Ectodermal cell (in vitro differentiated cells): ENCODE data around the gene ALPI.
A peak's percentile ranks its signal among the peaks of the same experiment; 100 is the strongest.
"Not testable (repeated sequence)": the region's sequence is repeated elsewhere in the genome, so short reads cannot be mapped to it uniquely, and the experiment has no call there.

Source experiments
- H3K27ac ChIP-seq: 2 replicates; pipeline ENCODE4 v1.7.0; 2013; ENCODE audit warnings: mild to moderate bottlenecking, low read depth, low read length; ENCODE audit not compliant: insufficient read depth, poor library complexity, severe bottlenecking
- H3K27me3 ChIP-seq: 2 replicates; pipeline ENCODE4 v1.7.0; 2013; ENCODE audit warnings: mild to moderate bottlenecking, low read length; ENCODE audit not compliant: insufficient read depth, control insufficient read depth, poor library complexity, severe bottlenecking
- H3K36me3 ChIP-seq: one replicate; pipeline ENCODE4 v1.7.0; 2013; ENCODE audit warnings: low read length; ENCODE audit not compliant: control insufficient read depth, insufficient read depth
- H3K4me1 ChIP-seq: one replicate; pipeline ENCODE4 v1.7.0; 2013; ENCODE audit warnings: low read length; ENCODE audit not compliant: control insufficient read depth, insufficient read depth
- H3K4me3 ChIP-seq: 2 replicates; pipeline ENCODE4 v1.7.0; 2013; ENCODE audit warnings: low read depth, low read length, control low read depth; ENCODE audit not compliant: insufficient read depth
- H3K9me3 ChIP-seq: 2 replicates; pipeline ENCODE4 v1.7.0; 2013; ENCODE audit warnings: mild to moderate bottlenecking, low read length, moderate library complexity; ENCODE audit not compliant: control insufficient read depth
- WGBS, 2 experiments: methylation state at CpG; one replicate each; pipeline ENCODE4 v1.1.7; 2013; ENCODE audit warnings: missing lambda C conversion rate in 2 of 2; 5-methylcytosine and 5-hydroxymethylcytosine counted together

ALPI gene

GRCh38 chr2:232421189-232421785 is 34.7 kb upstream of the ALPI start:
- Histone ChIP-seq H3K36me3 (no peaks in the 10 kb centered on the region), H3K4me3 (peak overlapping the region; percentile 45), H3K27me3 (peaks cover 83% of the 10 kb centered on the region), H3K27ac (no peak overlapping the region), H3K9me3 (no peaks in the 10 kb centered on the region), H3K4me1 (peaks cover 7% of the 10 kb centered on the region)
- 23 to 24% methylated on average over 22 of the region's 22 CpGs for WGBS, 2 experiments

GRCh38 chr2:232422051-232422450 is 33.9 kb upstream of the ALPI start:
- Histone ChIP-seq H3K4me1 (peaks cover 7% of the 10 kb centered on the region), H3K4me3 (no peak overlapping the region), H3K9me3 (no peaks in the 10 kb centered on the region), H3K27ac (no peak overlapping the region), H3K27me3 (peaks cover 75% of the 10 kb centered on the region), H3K36me3 (no peaks in the 10 kb centered on the region)
- 87 to 89% methylated on average over 10 of the region's 10 CpGs for WGBS, 2 experiments

GRCh38 chr2:232422996-232423395 is 33.0 kb upstream of the ALPI start:
- not testable (repeated sequence) for H3K9me3 ChIP-seq, H3K36me3 ChIP-seq, H3K4me3 ChIP-seq, H3K4me1 ChIP-seq, H3K27ac ChIP-seq
- H3K27me3 ChIP-seq = peaks cover 66% of the 10 kb centered on the region
- 27 to 36% methylated on average over 1 to 2 of the region's 3 CpGs for WGBS, 2 experiments

GRCh38 chr2:232423407-232423806 is 32.5 kb upstream of the ALPI start:
- H3K4me1 ChIP-seq, H3K9me3 ChIP-seq, H3K36me3 ChIP-seq, H3K4me3 ChIP-seq, H3K27ac ChIP-seq: not testable (repeated sequence)
- WGBS, 2 experiments = 10 to 13% methylated on average over 7 of the region's 7 CpGs
- H3K27me3 ChIP-seq = peaks cover 62% of the 10 kb centered on the region

GRCh38 chr2:232431705-232432590 is 24.0 kb upstream of the ALPI start:
- H3K27ac ChIP-seq = no peak overlapping the region
- H3K9me3 ChIP-seq = no peaks in the 10 kb centered on the region
- no peaks in the 10 kb centered on the region for H3K27me3 ChIP-seq
- no peak overlapping the region for H3K4me3 ChIP-seq
- no peaks in the 10 kb centered on the region for H3K36me3 ChIP-seq
- WGBS, 2 experiments = 92 to 93% methylated on average over 16 of the region's 16 CpGs
- no peaks in the 10 kb centered on the region for H3K4me1 ChIP-seq

GRCh38 chr2:232432598-232433184 is 23.3 kb upstream of the ALPI start:
- 70 to 74% methylated on average over 16 of the region's 16 CpGs for WGBS, 2 experiments
- Histone ChIP-seq H3K4me1 (no peaks in the 10 kb centered on the region), H3K9me3 (no peaks in the 10 kb centered on the region), H3K27ac (no peak overlapping the region), H3K36me3 (no peaks in the 10 kb centered on the region), H3K4me3 (no peak overlapping the region), H3K27me3 (no peaks in the 10 kb centered on the region)

- not testable (repeated sequence) for H3K27me3 ChIP-seq, H3K4me3 ChIP-seq, H3K4me1 ChIP-seq, H3K9me3 ChIP-seq, H3K27ac ChIP-seq, H3K36me3 ChIP-seq
- WGBS, 2 experiments = 85 to 91% methylated on average over 8 of the region's 9 CpGs
These were observed 22.3 kb upstream of the ALPI start for GRCh38 chr2:232433622-232434021.

GRCh38 chr2:232434091-232434490 is 21.9 kb upstream of the ALPI start:
- Histone ChIP-seq H3K27me3 (no peaks in the 10 kb centered on the region), H3K27ac (no peak overlapping the region), H3K4me3 (no peak overlapping the region), H3K36me3 (no peaks in the 10 kb centered on the region), H3K9me3 (no peaks in the 10 kb centered on the region), H3K4me1 (no peaks in the 10 kb centered on the region)
- WGBS, 2 experiments = 89 to 90% methylated on average over 9 of the region's 9 CpGs

GRCh38 chr2:232434563-232435374 is 21.2 kb upstream of the ALPI start:
- Histone ChIP-seq H3K4me3 (no peak overlapping the region), H3K27me3 (no peaks in the 10 kb centered on the region), H3K4me1 (no peaks in the 10 kb centered on the region), H3K36me3 (no peaks in the 10 kb centered on the region), H3K27ac (no peak overlapping the region), H3K9me3 (no peaks in the 10 kb centered on the region)
- 92% methylated on average over 12 of the region's 12 CpGs for WGBS, 2 experiments

GRCh38 chr2:232435375-232435648 is 20.6 kb upstream of the ALPI start:
- WGBS, 2 experiments = 89 to 90% methylated on average over 4 of the region's 4 CpGs
- Histone ChIP-seq H3K27ac (no peak overlapping the region), H3K9me3 (no peaks in the 10 kb centered on the region), H3K36me3 (no peaks in the 10 kb centered on the region), H3K27me3 (no peaks in the 10 kb centered on the region), H3K4me3 (no peak overlapping the region), H3K4me1 (no peaks in the 10 kb centered on the region)
